H4 (cell line): Measurements from ENCODE around the gene BNIPL. TPM values are rescaled to one million over a fixed set of nuclear protein-coding genes. Genes with fewer than 3 reads are reported as not detected.
A peak's percentile ranks its signal among the peaks of the same experiment; 100 is the strongest.

Source experiments
- DNase-seq: peaks from one replicate; pipeline ENCODE4 v3.0.0-alpha.2; 2015; ENCODE audit warnings: low spot score
- total RNA-seq: library from RNA; depleted of rRNA; stranded (reverse); fragments of >200 nt; shearing (Covaris generic); gene quantifications from 2 replicates; pipeline ENCODE4 v1.2.3, GENCODE V29; 2014; rRNA removed

BNIPL gene
- total RNA-seq, 1 experiment from 2014 or later, result 0.10 TPM

DNA sequence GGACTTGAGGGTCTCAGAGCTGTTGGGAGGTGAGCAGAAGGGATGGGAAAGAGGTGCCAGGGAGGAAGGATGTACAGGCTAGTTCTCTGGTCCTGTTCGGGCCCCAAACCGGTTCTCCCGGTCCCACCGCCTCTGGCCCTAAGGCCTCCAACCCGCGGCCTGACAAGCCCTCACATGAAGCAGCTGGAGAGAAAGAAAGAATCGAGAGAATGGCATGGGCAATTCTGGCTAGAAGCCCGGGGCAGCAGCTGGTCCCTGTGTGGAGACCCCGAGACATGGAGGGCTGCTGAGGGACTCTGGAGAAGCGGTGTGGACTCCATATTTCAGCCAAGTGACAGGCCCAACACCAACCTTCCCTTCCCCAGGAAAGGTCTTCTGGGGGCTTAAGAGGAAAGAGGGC lies 22.3 kb downstream of the BNIPL start:
- no peak for DNase-seq

DNA sequence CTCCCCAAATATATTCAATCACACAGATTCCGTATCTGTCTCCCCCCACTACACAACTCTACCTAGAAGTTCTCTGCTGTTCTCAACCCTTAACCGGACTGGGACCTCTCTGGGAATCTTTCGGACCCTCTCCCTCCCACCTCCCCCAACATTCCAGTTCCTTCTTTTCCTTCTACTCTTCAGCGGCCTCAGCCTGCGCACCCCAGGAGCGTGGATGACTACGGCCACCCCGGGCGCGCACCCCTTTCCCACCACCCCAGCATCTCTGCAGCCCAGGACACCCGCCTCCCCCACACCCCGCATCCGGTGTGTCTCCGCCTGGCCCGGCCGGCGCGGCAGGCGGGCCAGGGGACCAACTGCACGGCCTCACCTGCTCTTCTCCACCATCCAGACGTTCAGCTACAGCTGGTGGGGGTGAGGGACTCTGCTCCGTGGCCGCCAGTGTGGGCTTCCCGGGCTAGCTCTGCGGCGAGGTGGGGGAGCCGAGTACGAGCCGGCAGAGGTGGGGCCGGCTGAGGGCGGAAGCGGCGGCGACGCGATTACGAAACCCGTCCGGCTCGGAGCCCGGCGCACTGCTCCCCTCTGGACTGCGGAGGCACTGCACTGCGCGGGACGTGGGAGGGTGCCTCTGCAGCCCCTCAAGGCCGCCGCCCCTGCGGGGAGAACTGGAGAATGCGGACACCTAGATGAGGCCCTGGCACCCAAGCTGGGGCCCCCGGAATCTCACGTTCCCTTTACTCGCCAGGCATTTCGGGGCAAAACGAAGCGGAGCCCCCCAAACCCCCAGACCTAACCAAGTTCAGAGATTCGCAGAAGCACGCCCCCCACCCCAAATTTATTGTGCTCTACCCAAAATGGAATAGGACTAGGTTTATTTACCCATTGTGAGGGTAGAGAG lies 23.0 kb downstream of the BNIPL start, which contains the start of gene CDC42SE1:
Gene CDC42SE1, minus strand, starts transcription at position 514 of the 898 bp plus-strand sequence. CDS start 3,892 bp downstream, outside the sequence.
- peak; percentile 85 for DNase-seq

DNA sequence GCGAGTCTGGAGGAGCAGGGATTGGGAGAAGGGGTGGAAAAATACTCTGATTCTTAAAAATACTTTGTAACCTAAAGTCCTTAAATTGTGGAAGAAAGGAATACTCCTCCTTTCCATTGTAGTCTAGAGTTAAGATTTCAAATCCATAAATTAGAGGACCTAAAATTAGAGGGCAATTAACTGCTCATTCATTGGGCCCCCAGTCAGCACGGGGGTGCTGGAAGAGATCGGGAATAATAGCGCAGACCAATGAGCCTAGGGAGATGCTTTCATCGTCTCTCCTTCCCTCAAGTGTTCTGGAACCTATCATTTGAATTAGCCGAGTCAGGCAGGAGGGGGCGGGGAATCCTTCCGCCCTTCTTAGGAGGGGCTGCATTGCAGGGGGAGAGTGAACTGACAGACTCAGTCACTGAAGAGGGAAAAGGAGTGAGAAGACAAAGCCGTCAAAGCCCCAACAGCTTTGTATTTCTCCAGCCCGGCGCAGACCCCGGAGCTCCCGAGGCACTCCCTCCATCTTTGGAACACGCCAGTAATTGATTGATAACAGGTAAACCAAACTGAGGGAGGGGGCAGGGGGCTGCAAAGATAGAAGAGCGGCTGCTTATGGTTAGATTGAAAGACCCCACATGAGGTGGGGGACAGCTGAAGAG lies 23.7 kb downstream of the BNIPL start, which contains the start of gene MLLT11:
Gene MLLT11, plus strand, starts transcription at position 391 of the 650 bp plus-strand sequence. CDS start 6,828 bp downstream, outside the sequence.
- peak; percentile 78 for DNase-seq

DNA sequence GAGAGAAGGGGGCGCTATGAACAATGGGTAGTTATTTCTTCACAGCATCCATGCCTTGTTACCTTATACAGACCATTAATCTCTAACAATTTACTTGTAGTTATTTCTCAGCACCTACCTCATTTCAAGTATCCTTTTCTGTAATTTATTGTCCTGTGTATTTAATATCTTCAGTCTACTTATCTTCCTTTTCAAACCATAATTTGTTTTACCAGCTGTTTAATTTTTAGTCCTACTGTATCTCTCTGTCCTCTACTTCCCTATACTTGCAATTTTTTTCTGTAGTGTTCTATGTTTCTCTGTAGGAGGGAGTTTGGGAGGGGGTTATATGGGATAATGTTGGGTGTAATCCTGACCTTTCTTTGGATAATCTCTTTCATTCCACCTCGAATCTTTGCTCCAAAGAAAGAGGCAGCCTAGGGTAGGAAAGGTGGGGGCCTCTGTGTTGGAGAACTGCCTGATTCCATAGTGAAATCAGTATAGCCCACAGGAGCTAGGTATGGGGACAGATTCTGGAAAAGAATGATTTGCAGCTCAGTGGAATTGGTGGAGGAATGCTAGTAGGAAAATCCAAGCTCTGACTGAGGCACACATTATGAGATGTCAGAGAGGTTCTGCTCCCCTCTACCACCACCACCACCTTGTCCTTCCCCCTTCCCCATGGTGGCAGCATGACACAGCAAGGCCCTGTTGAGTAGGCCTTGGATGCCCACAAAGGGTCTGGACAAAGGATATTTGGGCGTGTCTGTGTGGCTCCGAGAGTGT lies 24.5 kb downstream of the BNIPL start:
- DNase-seq, result peak; percentile 55

DNA sequence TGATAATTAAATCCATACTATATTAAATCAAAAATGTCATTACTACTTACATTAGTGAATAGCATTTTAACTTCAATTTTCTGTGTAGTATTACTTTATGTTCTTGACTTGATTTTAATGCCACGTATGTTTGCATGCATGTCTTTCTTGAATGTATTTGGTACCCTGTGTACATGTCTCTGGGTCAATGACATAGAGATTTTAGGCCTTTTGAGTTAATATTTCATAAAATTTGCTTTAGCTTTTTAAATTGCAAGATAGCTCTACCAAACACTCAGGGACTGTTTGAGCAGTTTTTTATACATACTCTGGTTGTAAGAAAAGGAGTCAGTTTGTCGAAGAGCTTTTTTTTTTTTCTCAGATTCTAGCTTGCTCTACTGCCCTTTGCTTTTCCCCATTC lies 25.3 kb downstream of the BNIPL start:
- no peak for DNase-seq

DNA sequence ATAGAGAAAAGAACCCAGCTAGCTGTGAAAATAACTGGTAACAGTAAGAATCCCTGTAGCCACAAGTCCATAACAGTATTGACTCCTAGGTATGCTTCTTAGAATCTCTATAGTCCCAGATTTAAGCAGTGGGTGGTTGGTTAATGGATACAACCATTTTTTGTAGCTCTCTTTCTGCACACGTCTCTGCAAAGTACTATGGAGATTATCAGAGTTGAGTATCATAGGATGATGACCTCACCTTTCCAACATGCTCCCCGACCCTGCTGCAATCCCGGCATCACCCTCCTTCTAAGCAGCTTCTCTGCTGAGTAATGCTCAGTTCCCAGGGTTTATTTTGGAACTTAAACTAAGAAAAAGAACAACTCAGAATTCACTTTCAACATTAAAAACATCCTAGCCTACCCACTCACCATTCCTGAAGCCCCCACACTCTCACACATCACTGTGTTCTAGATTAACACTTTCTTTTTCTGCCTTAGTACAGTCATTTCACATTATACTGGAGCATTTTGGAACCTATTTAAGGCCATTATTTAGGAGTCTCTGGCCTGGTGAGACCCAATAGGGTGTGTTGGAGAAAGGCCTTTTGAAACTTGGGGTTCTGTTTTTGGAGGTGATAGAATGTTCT lies 26.5 kb downstream of the BNIPL start:
- DNase-seq, result peak; percentile 80

DNA sequence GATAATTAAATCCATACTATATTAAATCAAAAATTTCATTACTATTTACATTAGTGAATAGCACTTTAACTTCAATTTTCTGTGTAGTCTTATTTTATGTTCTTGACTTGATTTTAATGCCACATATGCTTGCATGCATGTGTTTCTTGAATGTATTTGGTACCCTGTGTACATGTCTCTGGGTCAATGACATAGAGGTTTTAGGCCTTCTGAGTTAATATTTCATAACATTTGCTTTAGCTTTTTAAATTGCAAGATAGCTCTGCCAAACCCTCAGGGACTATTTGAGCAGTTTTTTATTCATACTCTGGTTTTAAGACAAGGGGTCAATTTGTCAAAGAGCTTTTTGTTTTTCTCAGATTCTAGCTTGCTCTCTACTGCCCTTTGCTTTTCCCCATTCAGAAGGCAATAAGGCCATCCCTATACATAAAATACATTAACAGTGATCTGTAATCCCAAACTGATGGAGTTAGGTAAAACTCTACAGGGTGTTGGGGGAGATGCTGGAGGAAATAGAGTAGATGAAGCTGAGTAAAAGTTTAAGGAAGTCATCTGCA lies 28.8 kb downstream of the BNIPL start:
- DNase-seq, result no peak

DNA sequence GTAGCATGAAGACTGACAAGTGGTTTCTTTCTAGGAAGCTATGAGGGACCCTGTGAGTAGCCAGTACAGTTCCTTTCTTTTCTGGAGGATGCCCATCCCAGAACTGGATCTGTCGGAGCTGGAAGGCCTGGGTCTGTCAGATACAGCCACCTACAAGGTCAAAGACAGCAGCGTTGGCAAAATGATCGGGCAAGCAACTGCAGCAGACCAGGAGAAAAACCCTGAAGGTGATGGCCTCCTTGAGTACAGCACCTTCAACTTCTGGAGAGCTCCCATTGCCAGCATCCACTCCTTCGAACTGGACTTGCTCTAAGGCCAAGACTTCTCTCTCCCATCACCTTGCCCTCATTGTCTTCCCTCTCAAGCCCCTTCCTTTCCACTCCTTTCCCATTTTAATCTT lies 30.8 kb downstream of the BNIPL start:
- no peak for DNase-seq

DNA sequence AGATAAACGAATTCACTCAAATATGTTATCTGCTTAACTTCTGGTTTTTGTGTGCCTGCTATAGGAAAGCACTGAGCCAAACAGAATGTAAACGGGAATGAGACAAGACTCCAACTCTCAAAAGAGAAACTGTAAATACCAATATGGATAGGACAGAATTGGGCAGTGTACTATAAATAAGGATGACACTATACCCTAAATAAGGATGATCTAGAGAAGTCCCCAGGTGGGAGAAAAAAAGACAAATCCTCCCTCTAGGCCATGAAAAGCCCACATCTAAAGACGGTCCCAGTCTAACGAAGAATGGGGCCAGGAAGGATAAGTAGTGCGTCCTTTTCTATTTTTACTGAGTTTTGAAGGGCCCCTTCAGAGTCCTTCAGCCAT lies 32.7 kb downstream of the BNIPL start:
- DNase-seq, result no peak

DNA sequence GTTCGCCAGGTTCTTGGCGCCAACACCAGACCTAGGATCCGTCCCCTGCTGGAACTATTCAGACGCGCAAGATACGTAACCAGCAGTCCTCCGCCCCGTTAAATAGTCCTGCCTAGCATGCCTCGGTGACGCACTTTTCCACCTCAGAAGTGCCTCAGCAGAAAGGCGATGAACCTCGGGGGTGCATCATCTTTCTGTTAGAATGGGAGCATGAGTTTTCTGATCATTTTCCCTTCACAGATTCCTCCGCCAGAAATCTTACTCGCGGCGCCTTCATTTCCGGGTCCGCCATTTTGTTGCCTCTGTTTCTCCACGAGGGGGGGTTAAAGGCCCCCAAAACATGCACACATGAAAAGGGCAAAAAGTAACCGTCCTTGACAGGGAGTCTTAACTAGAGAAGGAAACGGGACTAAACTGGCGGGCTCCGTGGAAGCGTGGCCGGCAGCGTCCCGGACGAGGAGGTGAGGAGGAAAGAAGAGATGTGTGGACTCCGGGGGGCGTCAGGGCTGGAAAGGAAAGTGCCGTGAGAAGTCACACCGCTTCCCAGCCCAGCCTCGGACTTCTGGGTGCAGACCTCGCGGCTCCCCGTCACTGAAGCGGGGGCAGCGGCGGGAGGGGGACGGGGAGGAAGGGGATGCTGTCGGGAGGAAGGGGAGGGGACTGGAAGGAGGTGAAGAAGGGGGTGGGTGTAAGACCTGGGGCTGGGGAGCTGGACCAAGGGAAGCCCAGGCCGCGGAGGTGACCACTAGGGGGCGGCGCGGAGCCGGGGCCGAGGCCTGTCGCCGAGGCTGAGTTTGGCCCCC lies 34.3 kb downstream of the BNIPL start, which contains the start of gene GABPB2:
Gene GABPB2, plus strand, starts transcription at position 288 of the 803 bp plus-strand sequence. CDS start 17,429 bp downstream, outside the sequence.
- DNase-seq, result peak; percentile 90

DNA sequence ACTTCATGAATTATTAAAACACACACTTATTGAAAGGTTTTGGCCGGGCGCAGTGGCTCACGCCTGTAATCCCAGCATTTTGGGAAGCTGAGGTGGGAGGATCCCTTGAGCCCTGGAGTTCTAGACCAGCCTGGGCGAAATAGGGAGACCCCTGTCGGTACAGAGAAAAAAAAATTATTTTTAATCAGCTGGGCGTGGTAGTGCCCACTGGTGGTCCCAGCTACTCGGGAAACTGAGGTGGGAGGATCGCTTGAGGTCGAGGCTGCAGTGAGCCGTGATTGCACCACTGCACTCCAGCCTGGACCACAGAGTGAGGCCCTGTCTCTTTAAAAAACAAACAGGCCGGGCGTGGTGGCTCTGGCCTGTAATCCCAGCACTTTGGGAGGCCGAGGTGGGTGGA lies 35.8 kb downstream of the BNIPL start:
- DNase-seq, result no peak

DNA sequence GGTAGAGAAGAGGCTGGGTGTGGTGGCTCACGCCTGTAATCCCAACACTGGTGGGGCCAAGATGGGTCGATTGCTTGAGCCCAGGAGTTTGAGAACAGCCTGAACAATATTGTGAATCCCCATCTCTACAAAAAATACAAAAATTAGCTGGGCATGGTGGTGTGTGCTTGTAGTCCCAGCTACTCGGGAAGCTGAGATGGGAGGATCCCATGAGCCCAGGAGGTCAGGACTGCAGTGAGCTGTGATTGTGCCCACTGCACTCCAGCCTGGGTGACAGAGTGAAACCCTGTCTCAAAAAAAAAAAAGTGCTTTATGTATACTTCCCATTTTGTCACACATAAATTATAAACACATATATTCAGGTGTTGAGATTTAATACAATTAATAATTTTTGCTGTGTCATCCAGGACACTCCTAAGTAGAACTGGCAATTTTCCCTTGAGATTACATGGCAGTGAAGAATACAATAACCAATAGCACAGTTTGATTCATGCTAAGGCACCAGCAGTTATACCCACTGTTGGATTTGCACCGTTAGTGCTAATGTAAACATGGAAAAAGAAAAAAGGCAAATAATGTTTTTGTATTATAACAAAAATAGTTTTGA lies 49.7 kb downstream of the BNIPL start:
- no peak for DNase-seq

Other genes with a start within 250 kb of the BNIPL start
- gene CTSK, start 228.3 kb upstream of the BNIPL start, total RNA-seq, result 0.10 TPM in 1 of 2 replicates, not detected in the other
- gene ARNT, start 160.0 kb upstream of the BNIPL start, total RNA-seq, result 13.0 and 13.7 TPM in 2 replicates
- not detected in 2 replicates for gene CTXND2, start 149.4 kb upstream of the BNIPL start, total RNA-seq
- gene SETDB1, start 110.2 kb upstream of the BNIPL start, total RNA-seq, result 15.9 and 26.2 TPM in 2 replicates
- 97.8 and 110 TPM in 2 replicates for gene CERS2, start 61.8 kb upstream of the BNIPL start, total RNA-seq
- 0.04 and 0.23 TPM in 2 replicates for gene ANXA9, start 54.3 kb upstream of the BNIPL start, total RNA-seq
- 9.3 and 12.2 TPM in 2 replicates for gene MINDY1, start 29.7 kb upstream of the BNIPL start, total RNA-seq
- gene PRUNE1, start 28.1 kb upstream of the BNIPL start, total RNA-seq, result 10.6 and 19.7 TPM in 2 replicates
- 0.86 and 2.7 TPM in 2 replicates for gene C1orf56, start 11.2 kb downstream of the BNIPL start, total RNA-seq
- 46.8 and 49.5 TPM in 2 replicates for gene CDC42SE1, start 23.0 kb downstream of the BNIPL start, total RNA-seq
- 49.2 and 65.3 TPM in 2 replicates for gene MLLT11, start 23.8 kb downstream of the BNIPL start, total RNA-seq
- 2.6 and 8.3 TPM in 2 replicates for gene GABPB2, start 34.2 kb downstream of the BNIPL start, total RNA-seq
- 1.1 and 2.7 TPM in 2 replicates for gene SEMA6C, start 110.0 kb downstream of the BNIPL start, total RNA-seq
- not detected in 2 replicates for gene TNFAIP8L2, start 120.1 kb downstream of the BNIPL start, total RNA-seq
- gene LYSMD1, start 129.3 kb downstream of the BNIPL start, total RNA-seq, result 5.4 and 7.2 TPM in 2 replicates
- gene SCNM1, start 129.6 kb downstream of the BNIPL start, total RNA-seq, result 31.5 and 39.7 TPM in 2 replicates
- gene TMOD4, start 139.4 kb downstream of the BNIPL start, total RNA-seq, result 0.35 TPM in 1 of 2 replicates, not detected in the other
- gene VPS72, start 153.6 kb downstream of the BNIPL start, total RNA-seq, result 65.2 and 65.8 TPM in 2 replicates
- 28.2 and 34.0 TPM in 2 replicates for gene PIP5K1A, start 162.0 kb downstream of the BNIPL start, total RNA-seq
- 319 TPM in 2 replicates for gene PSMD4, start 218.1 kb downstream of the BNIPL start, total RNA-seq
- 7.4 and 8.7 TPM in 2 replicates for gene ZNF687, start 245.7 kb downstream of the BNIPL start, total RNA-seq